ENCODE results near the gene FAM229A.

DNA sequence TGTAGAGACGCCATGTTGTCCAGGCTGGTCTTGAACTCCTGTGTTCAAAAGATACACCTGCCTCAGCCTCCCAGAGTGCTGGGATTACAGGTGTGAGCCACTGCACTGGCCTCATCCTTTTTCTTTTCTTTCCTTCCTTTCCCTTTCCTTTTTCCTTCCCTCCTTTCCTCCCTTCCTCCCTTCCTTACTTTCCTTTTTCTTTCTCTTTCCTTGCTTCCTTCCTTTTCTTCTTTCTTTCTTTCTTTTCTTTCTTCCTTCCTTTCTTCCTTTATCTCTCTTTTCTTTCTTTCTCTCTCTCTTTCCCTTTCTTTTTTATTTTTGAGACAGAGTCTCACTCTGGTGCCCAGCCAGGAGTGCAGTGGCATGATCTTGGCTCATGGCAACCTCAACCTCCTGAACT, 5.8 kb downstream of the FAM229A start:
- TF ChIP-seq IRF2 (CRISPR knock-in tag; IDR thresholded peaks at IDR 0.05), result no peak
- TF ChIP-seq, protein P1, sequence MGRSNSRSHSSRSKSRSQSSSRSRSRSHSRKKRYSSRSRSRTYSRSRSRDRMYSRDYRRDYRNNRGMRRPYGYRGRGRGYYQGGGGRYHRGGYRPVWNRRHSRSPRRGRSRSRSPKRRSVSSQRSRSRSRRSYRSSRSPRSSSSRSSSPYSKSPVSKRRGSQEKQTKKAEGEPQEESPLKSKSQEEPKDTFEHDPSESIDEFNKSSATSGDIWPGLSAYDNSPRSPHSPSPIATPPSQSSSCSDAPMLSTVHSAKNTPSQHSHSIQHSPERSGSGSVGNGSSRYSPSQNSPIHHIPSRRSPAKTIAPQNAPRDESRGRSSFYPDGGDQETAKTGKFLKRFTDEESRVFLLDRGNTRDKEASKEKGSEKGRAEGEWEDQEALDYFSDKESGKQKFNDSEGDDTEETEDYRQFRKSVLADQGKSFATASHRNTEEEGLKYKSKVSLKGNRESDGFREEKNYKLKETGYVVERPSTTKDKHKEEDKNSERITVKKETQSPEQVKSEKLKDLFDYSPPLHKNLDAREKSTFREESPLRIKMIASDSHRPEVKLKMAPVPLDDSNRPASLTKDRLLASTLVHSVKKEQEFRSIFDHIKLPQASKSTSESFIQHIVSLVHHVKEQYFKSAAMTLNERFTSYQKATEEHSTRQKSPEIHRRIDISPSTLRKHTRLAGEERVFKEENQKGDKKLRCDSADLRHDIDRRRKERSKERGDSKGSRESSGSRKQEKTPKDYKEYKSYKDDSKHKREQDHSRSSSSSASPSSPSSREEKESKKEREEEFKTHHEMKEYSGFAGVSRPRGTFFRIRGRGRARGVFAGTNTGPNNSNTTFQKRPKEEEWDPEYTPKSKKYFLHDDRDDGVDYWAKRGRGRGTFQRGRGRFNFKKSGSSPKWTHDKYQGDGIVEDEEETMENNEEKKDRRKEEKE (IDR thresholded peaks at IDR 0.05; ENCODE audit: borderline replicate concordance in 1 of 2, control insufficient read depth in 1 of 2, low read depth in 2 of 2, low read length in 1 of 2), result no peak
- no peak for TF ChIP-seq MYC (IDR thresholded peaks at IDR 0.05; ENCODE audit: low read depth, low read length)
- TF ChIP-seq MYC (CRISPR knock-in tag; IDR thresholded peaks at IDR 0.05; ENCODE audit: borderline replicate concordance, low read depth), result no peak
- TF ChIP-seq ZNF197 (CRISPR knock-in tag; IDR thresholded peaks at IDR 0.05; ENCODE audit: low read depth), result no peak
- TF ChIP-seq MEF2A (IDR thresholded peaks at IDR 0.05; ENCODE audit: control insufficient read depth, low read depth, low read length), result no peak
- TF ChIP-seq POLR2A (conservative IDR thresholded peaks at IDR 0.05), result peak; percentile 12; the same call in 1 of the 2 replicates
- no peak for TF ChIP-seq NFYB (IDR thresholded peaks at IDR 0.05; ENCODE audit: extremely low read depth, insufficient read length)
- TF ChIP-seq CCAR2 (IDR thresholded peaks at IDR 0.05; ENCODE audit: low read depth, low read length), result no peak
- no peak for TF ChIP-seq ZNF589 (CRISPR knock-in tag; IDR thresholded peaks at IDR 0.05; ENCODE audit: low read depth)
- TF ChIP-seq ZKSCAN8 (CRISPR knock-in tag; IDR thresholded peaks at IDR 0.05), result no peak
- TF ChIP-seq SRSF9 (IDR thresholded peaks at IDR 0.05; ENCODE audit: borderline replicate concordance, low read depth, low read length), result no peak
- TF ChIP-seq TSC22D4 (tag; IDR thresholded peaks at IDR 0.05), result peak; percentile 54; the same call in 1 of the 2 replicates
- no peak for TF ChIP-seq CTCF (IDR thresholded peaks at IDR 0.05 in 2 of 3, conservative IDR thresholded peaks at IDR 0.05 in 1 of 3; ENCODE audit: insufficient read depth in 2 of 3, low read depth in 1 of 3, low read length in 3 of 3)
- TF ChIP-seq E2F5 (CRISPR knock-in tag; IDR thresholded peaks at IDR 0.05), result no peak

All from K562 (cell line).